ENCODE data around the gene TGFBR3. TPM values are rescaled to one million over a fixed set of nuclear protein-coding genes. Genes with fewer than 3 reads are reported as not detected.
"Not testable (repeated sequence)": the region's sequence is repeated elsewhere in the genome, so short reads cannot be mapped to it uniquely, and the experiment has no call there.

TGFBR3 gene
- polyA plus RNA-seq, 4 donors = 0.45 to 20.0 (median 5.1) TPM

- DNase-seq; H3K9me3 ChIP-seq (ENCODE audit: control insufficient read depth in 2 of 2, insufficient read depth in 1 of 2, low read depth in 1 of 2, low read length in 1 of 2); H3K27ac ChIP-seq (ENCODE audit: low read depth in 1 of 3, low read length in 2 of 3); H3K4me3 ChIP-seq (ENCODE audit: low read depth in 1 of 3, low read length in 3 of 3); FAIRE-seq; H3K27me3 ChIP-seq (ENCODE audit: control insufficient read depth in 3 of 3, insufficient read depth in 3 of 3, low read length in 3 of 3); H3K36me3 ChIP-seq (ENCODE audit: control insufficient read depth in 3 of 3, insufficient read depth in 2 of 3, low read depth in 1 of 3, low read length in 3 of 3); H3K4me1 ChIP-seq (ENCODE audit: control insufficient read depth in 3 of 3, insufficient read depth in 2 of 3, low read depth in 1 of 3, low read length in 2 of 3): not testable (repeated sequence)
Observed at GRCh38 chr1:91840276-91840675, 45.7 kb downstream of the TGFBR3 start.

GRCh38 chr1:91836331-91837040 is 49.5 kb downstream of the TGFBR3 start:
- no peak overlapping the region for H3K4me3 ChIP-seq (ENCODE audit: low read depth in 1 of 3, low read length in 3 of 3)
- H3K27me3 ChIP-seq (ENCODE audit: control insufficient read depth in 3 of 3, insufficient read depth in 3 of 3, low read length in 3 of 3) = no peaks in the 10 kb centered on the region
- DNase-seq = no peak
- no peaks in the 10 kb centered on the region for H3K9me3 ChIP-seq (ENCODE audit: control insufficient read depth in 2 of 2, insufficient read depth in 1 of 2, low read depth in 1 of 2, low read length in 1 of 2)
- WGBS, 3 donors = 78 to 89% (median 88%) methylated on average over 8 of the region's 8 CpGs
- no peak for FAIRE-seq
- H3K36me3 ChIP-seq (ENCODE audit: control insufficient read depth in 3 of 3, insufficient read depth in 2 of 3, low read depth in 1 of 3, low read length in 3 of 3) = no peaks in the 10 kb centered on the region
- peaks cover 0 to 5% (median 0%) of the 10 kb centered on the region in 3 donors for H3K4me1 ChIP-seq (ENCODE audit: control insufficient read depth in 3 of 3, insufficient read depth in 2 of 3, low read depth in 1 of 3, low read length in 2 of 3)
- H3K27ac ChIP-seq (ENCODE audit: low read depth in 1 of 3, low read length in 2 of 3) = no peak overlapping the region

- no peak overlapping the region for H3K27ac ChIP-seq (ENCODE audit: low read depth in 1 of 3, low read length in 2 of 3)
- WGBS, 3 donors = 19 to 63% (median 50%) methylated on average over 1 of the region's 1 CpG
- H3K4me3 ChIP-seq (ENCODE audit: low read depth in 1 of 3, low read length in 3 of 3) = no peak overlapping the region
- no peaks in the 10 kb centered on the region for H3K36me3 ChIP-seq (ENCODE audit: control insufficient read depth in 3 of 3, insufficient read depth in 2 of 3, low read depth in 1 of 3, low read length in 3 of 3)
- no peaks in the 10 kb centered on the region for H3K9me3 ChIP-seq (ENCODE audit: control insufficient read depth in 2 of 2, insufficient read depth in 1 of 2, low read depth in 1 of 2, low read length in 1 of 2)
- FAIRE-seq (no peak), DNase-seq (no peak)
- peaks cover 3 to 19% (median 12%) of the 10 kb centered on the region in 3 donors for H3K4me1 ChIP-seq (ENCODE audit: control insufficient read depth in 3 of 3, insufficient read depth in 2 of 3, low read depth in 1 of 3, low read length in 2 of 3)
- no peaks in the 10 kb centered on the region for H3K27me3 ChIP-seq (ENCODE audit: control insufficient read depth in 3 of 3, insufficient read depth in 3 of 3, low read length in 3 of 3)
Observed at GRCh38 chr1:91835087-91835521, 50.8 kb downstream of the TGFBR3 start.

GRCh38 chr1:91834549-91834948 is 51.4 kb downstream of the TGFBR3 start:
- H3K4me3 ChIP-seq (ENCODE audit: low read depth in 1 of 3, low read length in 3 of 3) = not testable (repeated sequence)

GRCh38 chr1:91833946-91834345 is 52.0 kb downstream of the TGFBR3 start:
- no peaks in the 10 kb centered on the region for H3K27me3 ChIP-seq (ENCODE audit: control insufficient read depth in 3 of 3, insufficient read depth in 3 of 3, low read length in 3 of 3)
- no peak overlapping the region for H3K27ac ChIP-seq (ENCODE audit: low read depth in 1 of 3, low read length in 2 of 3)
- no peak overlapping the region for H3K4me3 ChIP-seq (ENCODE audit: low read depth in 1 of 3, low read length in 3 of 3)
- H3K9me3 ChIP-seq (ENCODE audit: control insufficient read depth in 2 of 2, insufficient read depth in 1 of 2, low read depth in 1 of 2, low read length in 1 of 2) = no peaks in the 10 kb centered on the region
- H3K4me1 ChIP-seq (ENCODE audit: control insufficient read depth in 3 of 3, insufficient read depth in 2 of 3, low read depth in 1 of 3, low read length in 2 of 3) = peaks cover 3 to 19% (median 12%) of the 10 kb centered on the region in 3 donors
- DNase-seq (no peak), FAIRE-seq (no peak)
- H3K36me3 ChIP-seq (ENCODE audit: control insufficient read depth in 3 of 3, insufficient read depth in 2 of 3, low read depth in 1 of 3, low read length in 3 of 3) = no peaks in the 10 kb centered on the region
- WGBS, 3 donors = 89 to 96% (median 95%) methylated on average over 1 of the region's 1 CpG

More at GRCh38 chr1:91834549-91834948, 51.4 kb downstream of the TGFBR3 start:
- DNase-seq; H3K27me3 ChIP-seq (ENCODE audit: control insufficient read depth in 3 of 3, insufficient read depth in 3 of 3, low read length in 3 of 3); FAIRE-seq; H3K9me3 ChIP-seq (ENCODE audit: control insufficient read depth in 2 of 2, insufficient read depth in 1 of 2, low read depth in 1 of 2, low read length in 1 of 2); H3K36me3 ChIP-seq (ENCODE audit: control insufficient read depth in 3 of 3, insufficient read depth in 2 of 3, low read depth in 1 of 3, low read length in 3 of 3); H3K27ac ChIP-seq (ENCODE audit: low read depth in 1 of 3, low read length in 2 of 3): not testable (repeated sequence)
- 82 to 89% (median 85%) methylated on average over 7 of the region's 7 CpGs for WGBS, 3 donors
- peaks cover 3 to 19% (median 12%) of the 10 kb centered on the region in 3 donors for H3K4me1 ChIP-seq (ENCODE audit: control insufficient read depth in 3 of 3, insufficient read depth in 2 of 3, low read depth in 1 of 3, low read length in 2 of 3)

- Histone ChIP-seq H3K9me3 (ENCODE audit: control insufficient read depth in 2 of 2, insufficient read depth in 1 of 2, low read depth in 1 of 2, low read length in 1 of 2) (no peaks in the 10 kb centered on the region), H3K36me3 (ENCODE audit: control insufficient read depth in 3 of 3, insufficient read depth in 2 of 3, low read depth in 1 of 3, low read length in 3 of 3) (no peaks in the 10 kb centered on the region), H3K4me1 (ENCODE audit: control insufficient read depth in 3 of 3, insufficient read depth in 2 of 3, low read depth in 1 of 3, low read length in 2 of 3) (peaks cover 11 to 25% (median 20%) of the 10 kb centered on the region in 3 donors), H3K27ac (ENCODE audit: low read depth in 1 of 3, low read length in 2 of 3) (peak overlapping the region in 1 of 3 donors; percentile 73), H3K4me3 (ENCODE audit: low read depth in 1 of 3, low read length in 3 of 3) (no peak overlapping the region), H3K27me3 (ENCODE audit: control insufficient read depth in 3 of 3, insufficient read depth in 3 of 3, low read length in 3 of 3) (no peaks in the 10 kb centered on the region)
- FAIRE-seq (no peak), DNase-seq (peak; percentile 69 to 76)
- WGBS, 3 donors = 21 to 50% (median 40%) methylated on average over 8 of the region's 8 CpGs
Observed at GRCh38 chr1:91831132-91831930, 54.6 kb downstream of the TGFBR3 start.

GRCh38 chr1:91830242-91831131 is 55.5 kb downstream of the TGFBR3 start:
- 8 to 28% (median 24%) methylated on average over 10 of the region's 10 CpGs for WGBS, 3 donors
- no peaks in the 10 kb centered on the region for H3K27me3 ChIP-seq (ENCODE audit: control insufficient read depth in 3 of 3, insufficient read depth in 3 of 3, low read length in 3 of 3)
- H3K36me3 ChIP-seq (ENCODE audit: control insufficient read depth in 3 of 3, insufficient read depth in 2 of 3, low read depth in 1 of 3, low read length in 3 of 3) = no peaks in the 10 kb centered on the region
- peaks cover 11 to 25% (median 20%) of the 10 kb centered on the region in 3 donors for H3K4me1 ChIP-seq (ENCODE audit: control insufficient read depth in 3 of 3, insufficient read depth in 2 of 3, low read depth in 1 of 3, low read length in 2 of 3)
- peak overlapping the region in 2 of 3 donors; percentile 2 to 73 for H3K27ac ChIP-seq (ENCODE audit: low read depth in 1 of 3, low read length in 2 of 3)
- FAIRE-seq (no peak), DNase-seq (peak; percentile 36 to 78)
- peak overlapping the region in 1 of 3 donors; percentile 45 for H3K4me3 ChIP-seq (ENCODE audit: low read depth in 1 of 3, low read length in 3 of 3)
- H3K9me3 ChIP-seq (ENCODE audit: control insufficient read depth in 2 of 2, insufficient read depth in 1 of 2, low read depth in 1 of 2, low read length in 1 of 2) = no peaks in the 10 kb centered on the region

All from small intestine (tissue), 7 donors.